AG04450 (cell line): Measurements from ENCODE around the gene FLG. TPM values are rescaled to one million over a fixed set of nuclear protein-coding genes. Genes with fewer than 3 reads are reported as not detected.
"Not testable (repeated sequence)": the region's sequence is repeated elsewhere in the genome, so short reads cannot be mapped to it uniquely, and the experiment has no call there.

Source experiments
- CTCF ChIA-PET: fragments of 300-600, 350-600 bp; formaldehyde crosslinking; extraction: SDS; loops from one replicate; lab custom pipeline; 2022; ENCODE audit warnings: antibody characterized with exemption, inconsistent platforms; lab: Charles Lee
- POLR2A ChIA-PET: fragments of 350-600 bp; formaldehyde crosslinking; extraction: SDS; loops from one replicate; lab custom pipeline; 2021; ENCODE audit warnings: antibody characterized with exemption, inconsistent platforms; lab: Yijun Ruan, JAX
- DNase-seq: peaks from one replicate; pipeline ENCODE4 v3.0.0-alpha.2; 2011; ENCODE audit warnings: low read depth, low spot score
- H3K27ac ChIP-seq: one replicate; pipeline ENCODE4 v1.5.1; 2012; ENCODE audit warnings: low read depth, low read length, control low read depth
- H3K27me3 ChIP-seq: one replicate; pipeline ENCODE4 v1.6.0; 2012; ENCODE audit warnings: low read length; ENCODE audit not compliant: control insufficient read depth, insufficient read depth
- H3K4me3 ChIP-seq: 2 replicates; pipeline ENCODE4 v1.5.1; 2011; ENCODE audit warnings: mild to moderate bottlenecking, low read depth, low read length, control low read depth
- H3K9me3 ChIP-seq: 2 replicates; pipeline ENCODE4 v1.5.1; 2012; ENCODE audit warnings: low read length; ENCODE audit not compliant: control insufficient read depth, insufficient read depth
- polyA plus RNA-seq: library from polyadenylated mRNA; depleted of rRNA; stranded (reverse); fragments of >200 nt; gene quantifications from 2 replicates; pipeline ENCODE4 v1.2.3, GENCODE V29; 2011
- TF ChIP-seq, protein P1 (sequence below): IDR thresholded peaks from 2 replicates; pipeline ENCODE4 v1.5.1; 2011; ENCODE audit warnings: low read depth, low read length, control low read depth, inconsistent platforms

The FLG gene
- polyA plus RNA-seq, 1 experiment: not detected

DNA sequence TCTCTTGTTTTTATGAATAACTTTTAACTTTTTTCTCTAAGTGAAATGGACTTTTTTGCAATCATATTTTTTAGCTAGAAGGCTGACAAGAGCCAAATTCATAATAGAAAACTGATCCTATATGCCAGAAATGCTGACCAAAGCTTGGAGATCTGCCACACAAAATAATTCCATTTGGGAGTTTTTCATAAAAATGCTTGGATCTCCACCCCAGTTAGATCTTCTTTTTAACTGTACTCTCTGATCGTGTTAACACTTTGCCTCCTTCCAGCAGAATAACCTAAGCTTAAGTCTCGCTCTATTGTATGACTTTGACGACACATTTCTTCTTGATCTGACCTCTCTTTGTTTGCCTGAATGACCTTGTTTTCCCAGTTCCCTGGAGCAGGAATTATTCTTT is 18.0 kb upstream of the FLG start:
- TF ChIP-seq, protein P1, sequence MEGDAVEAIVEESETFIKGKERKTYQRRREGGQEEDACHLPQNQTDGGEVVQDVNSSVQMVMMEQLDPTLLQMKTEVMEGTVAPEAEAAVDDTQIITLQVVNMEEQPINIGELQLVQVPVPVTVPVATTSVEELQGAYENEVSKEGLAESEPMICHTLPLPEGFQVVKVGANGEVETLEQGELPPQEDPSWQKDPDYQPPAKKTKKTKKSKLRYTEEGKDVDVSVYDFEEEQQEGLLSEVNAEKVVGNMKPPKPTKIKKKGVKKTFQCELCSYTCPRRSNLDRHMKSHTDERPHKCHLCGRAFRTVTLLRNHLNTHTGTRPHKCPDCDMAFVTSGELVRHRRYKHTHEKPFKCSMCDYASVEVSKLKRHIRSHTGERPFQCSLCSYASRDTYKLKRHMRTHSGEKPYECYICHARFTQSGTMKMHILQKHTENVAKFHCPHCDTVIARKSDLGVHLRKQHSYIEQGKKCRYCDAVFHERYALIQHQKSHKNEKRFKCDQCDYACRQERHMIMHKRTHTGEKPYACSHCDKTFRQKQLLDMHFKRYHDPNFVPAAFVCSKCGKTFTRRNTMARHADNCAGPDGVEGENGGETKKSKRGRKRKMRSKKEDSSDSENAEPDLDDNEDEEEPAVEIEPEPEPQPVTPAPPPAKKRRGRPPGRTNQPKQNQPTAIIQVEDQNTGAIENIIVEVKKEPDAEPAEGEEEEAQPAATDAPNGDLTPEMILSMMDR: no peak
- Histone ChIP-seq H3K4me3 (no peak overlapping the region), H3K27me3 (no peaks in the 10 kb centered on the region), H3K9me3 (no peaks in the 10 kb centered on the region), H3K27ac (no peak overlapping the region)
- CTCF ChIA-PET: no interaction called here
- POLR2A ChIA-PET: no interaction called here
- no peak for DNase-seq

DNA sequence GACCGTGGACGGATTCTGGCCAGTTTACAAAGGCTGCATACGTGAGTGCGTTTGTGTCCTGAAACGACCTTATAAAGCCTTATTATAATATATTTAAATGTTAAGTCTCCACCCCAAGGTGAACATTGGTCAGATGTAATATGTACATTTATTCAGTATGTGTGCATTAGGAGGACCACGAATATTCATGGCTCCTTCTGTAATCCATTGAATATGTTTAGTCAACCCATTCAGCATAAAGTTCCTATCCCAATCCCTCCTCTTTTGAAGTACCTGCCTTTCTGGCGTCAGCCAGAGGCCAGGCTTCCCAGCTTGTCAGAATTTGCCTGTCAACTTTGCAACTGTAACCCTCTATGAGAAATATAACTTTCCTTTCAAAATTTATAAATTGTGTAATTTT is 10.4 kb upstream of the FLG start:
- H3K9me3 ChIP-seq: no peaks in the 10 kb centered on the region
- ChIA-PET CTCF (interaction anchor here (2.0 kb wide), 1 partner anchor 12 kb away, joined by 8 read pairs; no protein-coding TSS in a partner anchor), POLR2A (no interaction called here)
- no peaks in the 10 kb centered on the region for H3K27me3 ChIP-seq
- H3K27ac ChIP-seq: no peak overlapping the region
- TF ChIP-seq, protein P1: no peak
- no peak for DNase-seq
- no peak overlapping the region for H3K4me3 ChIP-seq

DNA sequence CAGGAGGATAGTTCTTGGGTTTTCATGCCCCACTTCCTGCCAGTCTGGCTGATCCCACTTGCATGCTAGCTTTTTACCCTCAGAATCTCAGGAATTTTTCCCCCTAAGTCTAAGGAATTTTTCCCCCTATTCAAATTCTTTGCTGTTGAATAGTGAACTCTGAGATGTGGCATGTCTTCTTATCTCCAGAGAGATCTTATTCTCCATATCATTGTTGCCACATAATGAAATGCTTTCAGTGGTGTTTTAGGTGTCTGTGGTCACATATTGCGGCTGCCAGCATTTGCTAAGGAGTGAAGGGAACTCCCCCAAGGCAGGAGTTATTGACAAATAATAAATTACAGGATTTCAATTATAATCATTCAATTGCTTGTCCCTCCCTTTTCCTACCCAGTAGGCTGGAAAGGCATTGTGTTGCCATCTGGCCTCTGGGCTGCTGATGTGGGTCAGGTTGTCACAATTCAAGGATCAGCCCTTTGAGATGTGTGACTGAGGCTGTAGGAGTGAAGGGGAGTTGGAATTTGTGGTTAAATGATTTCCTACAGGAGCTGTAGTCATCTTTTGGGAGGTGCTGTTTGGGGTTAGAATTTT is 3.9 kb upstream of the FLG start:
- Histone ChIP-seq H3K27me3 (no peaks in the 10 kb centered on the region), H3K27ac (no peak overlapping the region), H3K4me3 (no peak overlapping the region), H3K9me3 (no peaks in the 10 kb centered on the region)
- ChIA-PET CTCF (no interaction called here), POLR2A (no interaction called here)
- DNase-seq: no peak
- TF ChIP-seq, protein P1: no peak

DNA sequence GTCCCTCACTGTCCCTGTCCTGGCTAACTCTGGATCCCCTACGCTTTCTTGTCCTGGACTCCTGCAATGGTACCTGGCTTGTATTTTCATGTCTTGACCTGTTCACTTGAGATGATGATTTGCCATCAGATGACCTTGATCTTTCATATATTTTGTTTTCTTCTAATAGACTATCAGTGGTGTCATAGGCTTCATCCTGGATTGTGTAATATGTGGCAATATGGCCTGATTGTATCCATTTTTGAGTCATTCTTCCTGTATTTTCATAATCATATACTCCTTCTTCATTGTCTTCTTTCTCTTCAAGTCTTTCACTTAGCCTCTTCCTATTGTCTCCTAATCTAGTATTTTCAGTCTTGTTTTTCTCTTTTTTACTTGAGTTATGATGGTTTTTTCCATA is 11.1 kb downstream of the FLG start:
- Histone ChIP-seq H3K9me3 (peaks cover 48% of the 10 kb centered on the region), H3K4me3 (no peak overlapping the region), H3K27me3 (no peaks in the 10 kb centered on the region), H3K27ac (no peak overlapping the region)
- TF ChIP-seq, protein P1: no peak
- DNase-seq: no peak
- ChIA-PET CTCF (no interaction called here), POLR2A (no interaction called here)

DNA sequence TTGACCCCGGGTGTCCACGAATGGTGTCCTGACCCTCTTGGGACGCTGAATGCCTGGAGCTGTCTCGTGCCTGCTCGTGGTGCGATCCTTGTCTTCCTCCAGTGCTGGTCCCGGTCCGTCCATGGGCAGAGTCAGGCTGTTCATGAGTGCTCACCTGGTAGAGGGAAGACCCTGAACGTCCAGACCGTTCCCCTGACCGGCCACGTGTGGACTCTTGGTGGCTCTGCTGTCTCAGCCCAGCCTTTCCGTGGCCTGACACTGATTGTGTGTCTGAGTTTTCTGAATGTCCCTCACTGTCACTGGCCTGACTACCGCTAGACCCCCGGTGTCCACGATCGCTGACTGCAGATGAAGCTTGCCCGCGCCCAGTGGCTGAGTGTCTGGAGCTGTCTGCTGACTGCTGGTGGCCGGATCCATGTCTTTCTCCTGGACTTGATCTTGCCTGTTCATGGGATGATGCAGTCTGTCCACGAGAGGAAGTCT is 11.7 kb downstream of the FLG start:
- H3K27ac ChIP-seq: no peak overlapping the region
- CTCF ChIA-PET: no interaction called here
- POLR2A ChIA-PET: no interaction called here
- no peak overlapping the region for H3K4me3 ChIP-seq
- TF ChIP-seq, protein P1: no peak
- no peaks in the 10 kb centered on the region for H3K27me3 ChIP-seq
- no peak for DNase-seq
- H3K9me3 ChIP-seq: peaks cover 50% of the 10 kb centered on the region

DNA sequence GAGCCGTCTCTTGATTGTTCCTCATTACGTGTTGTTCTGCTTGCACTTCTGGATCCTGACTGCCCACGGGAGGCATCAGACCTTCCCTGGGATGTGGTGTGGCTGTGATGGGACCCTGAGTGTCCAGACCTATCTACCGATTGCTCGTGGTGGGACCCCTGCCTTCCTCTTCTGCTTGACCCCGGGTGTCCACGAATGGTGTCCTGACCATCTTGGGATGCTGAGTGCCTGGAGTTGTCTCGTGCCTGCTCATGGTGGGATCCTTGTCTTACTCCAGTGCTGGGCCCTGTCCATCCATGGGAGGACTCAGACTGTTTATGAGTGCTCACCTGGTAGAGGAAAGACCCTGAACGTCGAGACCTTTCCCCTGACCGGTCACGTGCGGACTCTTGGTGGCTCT is 12.9 kb downstream of the FLG start:
- H3K27me3 ChIP-seq, POLR2A ChIA-PET, CTCF ChIA-PET, DNase-seq, H3K27ac ChIP-seq, H3K4me3 ChIP-seq: not testable (repeated sequence)
- peaks cover 59% of the 10 kb centered on the region for H3K9me3 ChIP-seq
